OCI-LY7 (cell line): ENCODE data around the gene IQSEC1. TPM values are rescaled to one million over a fixed set of nuclear protein-coding genes. Genes with fewer than 3 reads are reported as not detected.

Experiments used
- BruUV-seq: library from RNA; stranded (reverse); fragments of 400-500 nt; replicated peaks from 2 replicates; lab custom pipeline; 2021; lab: Mats Ljungman, UMichigan
- CTCF ChIA-PET: fragments of 300-600 bp; sonication (Branson Sonifier 250); formaldehyde crosslinking; loops from one replicate; lab custom pipeline; 2022; ENCODE audit warnings: antibody characterized with exemption; ENCODE audit not compliant: unreplicated experiment; lab: Charles Lee
- POLR2A ChIA-PET: fragments of 300-600 bp; sonication (Branson Sonifier 250); formaldehyde crosslinking; loops from one replicate; lab custom pipeline; 2022; ENCODE audit warnings: antibody characterized with exemption; lab: Charles Lee
- DNase-seq: peaks from one replicate; pipeline ENCODE4 v3.0.0-alpha.2; 2015; ENCODE audit warnings: low spot score
- H2AFZ ChIP-seq: fragments of 200-600 bp; sonication (generic), shearing (Covaris generic); 2 replicates; pipeline ENCODE4 v1.6.1; 2014; ENCODE audit warnings: mild to moderate bottlenecking, antibody characterized with exemption, low read length, moderate library complexity
- H3K27ac ChIP-seq: fragments of 200-600 bp; sonication (generic); 2 replicates; pipeline ENCODE4 v1.5.1; 2014; ENCODE audit warnings: mixed run types, low read depth, mild to moderate bottlenecking, moderate library complexity, low read length, inconsistent platforms; ENCODE audit not compliant: poor library complexity, severe bottlenecking
- H3K36me3 ChIP-seq: fragments of 200-600 bp; sonication (generic); 2 replicates; pipeline ENCODE4 v1.6.1; 2014; ENCODE audit warnings: mild to moderate bottlenecking, antibody characterized with exemption, low read length, moderate library complexity, mixed read lengths; ENCODE audit not compliant: insufficient read depth
- H3K4me1 ChIP-seq: fragments of 200-600 bp; sonication (generic); 2 replicates; pipeline ENCODE4 v1.5.1; 2014; ENCODE audit warnings: mild to moderate bottlenecking, low read length; ENCODE audit not compliant: insufficient read depth, poor library complexity, severe bottlenecking
- H3K4me2 ChIP-seq: fragments of 200-600 bp; sonication (generic); 2 replicates; pipeline ENCODE4 v1.6.1; 2014; ENCODE audit warnings: mild to moderate bottlenecking, low read length
- H3K4me3 ChIP-seq: fragments of 200-600 bp; sonication (generic); 2 replicates; pipeline ENCODE4 v1.5.1; 2014; ENCODE audit warnings: mild to moderate bottlenecking, low read depth, low read length; ENCODE audit not compliant: poor library complexity, severe bottlenecking
- H3K79me2 ChIP-seq: fragments of 200-600 bp; sonication (generic); 2 replicates; pipeline ENCODE4 v1.6.1; 2016; ENCODE audit warnings: low read depth, mild to moderate bottlenecking, low read length, moderate library complexity, mixed read lengths; ENCODE audit not compliant: insufficient read depth
- H3K9me2 ChIP-seq: fragments of 200-600 bp; sonication (generic); 2 replicates; pipeline ENCODE4 v1.6.1; 2016; ENCODE audit warnings: mild to moderate bottlenecking, low read length, mixed read lengths; ENCODE audit not compliant: insufficient read depth
- H3K9me3 ChIP-seq: fragments of 200-600 bp; sonication (generic); 2 replicates; pipeline ENCODE4 v1.6.1; 2014; ENCODE audit warnings: mild to moderate bottlenecking, mixed run types, low read length, mixed read lengths
- H4K20me1 ChIP-seq: fragments of 200-600 bp; sonication (generic); 2 replicates; pipeline ENCODE4 v1.6.1; 2014; ENCODE audit warnings: mild to moderate bottlenecking, antibody characterized with exemption, low read length, moderate library complexity, mixed read lengths; ENCODE audit not compliant: insufficient read depth
- EZH2phosphoT487 ChIP-seq: fragments of 200-600 bp; sonication (generic); IDR thresholded peaks from 2 replicates; pipeline ENCODE4 v1.6.1; 2018; ENCODE audit warnings: low read depth, borderline replicate concordance, mild to moderate bottlenecking, mixed run types, antibody characterized with exemption, low read length, moderate library complexity, mixed read lengths
- intact Hi-C: fragments of 100-400 bp; cut with micrococcal nuclease; formaldehyde crosslinking; loops from one replicate; pipeline ENCODE4 v1.10.0; 2022; ENCODE audit not compliant: unreplicated experiment
- total RNA-seq, 2 experiments: library from RNA; depleted of rRNA in 1 of 2; stranded (reverse); fragments of >200 nt in 1 of 2; shearing (Covaris generic) in 1 of 2; gene quantifications; 2 replicates each; pipeline ENCODE4 v1.2.3, GENCODE V29; 2014 to 2022
- TF ChIP-seq, protein P1 (sequence below): fragments of 200-600 bp; sonication (generic); conservative IDR thresholded peaks from 2 replicates; pipeline ENCODE4 v1.5.1; 2014; ENCODE audit warnings: mild to moderate bottlenecking, antibody characterized with exemption, low read length, moderate library complexity, mixed read lengths

Gene IQSEC1
- total RNA-seq, 2 experiments from 2014 or later = 25.2 to 70.1 TPM

GRCh38 chr3:13070391-13071070, 2.7 kb downstream of the IQSEC1 start:
- TF ChIP-seq, protein P1, sequence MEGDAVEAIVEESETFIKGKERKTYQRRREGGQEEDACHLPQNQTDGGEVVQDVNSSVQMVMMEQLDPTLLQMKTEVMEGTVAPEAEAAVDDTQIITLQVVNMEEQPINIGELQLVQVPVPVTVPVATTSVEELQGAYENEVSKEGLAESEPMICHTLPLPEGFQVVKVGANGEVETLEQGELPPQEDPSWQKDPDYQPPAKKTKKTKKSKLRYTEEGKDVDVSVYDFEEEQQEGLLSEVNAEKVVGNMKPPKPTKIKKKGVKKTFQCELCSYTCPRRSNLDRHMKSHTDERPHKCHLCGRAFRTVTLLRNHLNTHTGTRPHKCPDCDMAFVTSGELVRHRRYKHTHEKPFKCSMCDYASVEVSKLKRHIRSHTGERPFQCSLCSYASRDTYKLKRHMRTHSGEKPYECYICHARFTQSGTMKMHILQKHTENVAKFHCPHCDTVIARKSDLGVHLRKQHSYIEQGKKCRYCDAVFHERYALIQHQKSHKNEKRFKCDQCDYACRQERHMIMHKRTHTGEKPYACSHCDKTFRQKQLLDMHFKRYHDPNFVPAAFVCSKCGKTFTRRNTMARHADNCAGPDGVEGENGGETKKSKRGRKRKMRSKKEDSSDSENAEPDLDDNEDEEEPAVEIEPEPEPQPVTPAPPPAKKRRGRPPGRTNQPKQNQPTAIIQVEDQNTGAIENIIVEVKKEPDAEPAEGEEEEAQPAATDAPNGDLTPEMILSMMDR = no peak
- no peak for TF ChIP-seq EZH2phosphoT487
- Histone ChIP-seq H2AFZ (no peak overlapping the region), H4K20me1 (no peaks in the 10 kb centered on the region), H3K4me1 (peaks cover 84% of the 10 kb centered on the region), H3K4me3 (peak overlapping the region; percentile 77), H3K36me3 (peaks cover 16% of the 10 kb centered on the region; the same call in 1 of the 2 replicates), H3K9me2 (no peaks in the 10 kb centered on the region), H3K9me3 (no peaks in the 10 kb centered on the region), H3K79me2 (peaks cover 65% of the 10 kb centered on the region), H3K4me2 (peak overlapping the region; percentile 85), H3K27ac (peak overlapping the region; percentile 78)
- CTCF ChIA-PET = interaction anchor here (0.6 kb wide), 1 partner anchor 12 kb away, joined by 3 read pairs; no protein-coding TSS in a partner anchor
- intact Hi-C loops = no loop called here
- no peak for DNase-seq
- POLR2A ChIA-PET = interaction anchor here (0.7 to 4.0 kb wide), 13 partner anchors 10 to 357 kb away, joined by 3 to 34 read pairs (median 5); no protein-coding TSS in a partner anchor
- BruUV-seq = TSS peak; percentile 51

DNA sequence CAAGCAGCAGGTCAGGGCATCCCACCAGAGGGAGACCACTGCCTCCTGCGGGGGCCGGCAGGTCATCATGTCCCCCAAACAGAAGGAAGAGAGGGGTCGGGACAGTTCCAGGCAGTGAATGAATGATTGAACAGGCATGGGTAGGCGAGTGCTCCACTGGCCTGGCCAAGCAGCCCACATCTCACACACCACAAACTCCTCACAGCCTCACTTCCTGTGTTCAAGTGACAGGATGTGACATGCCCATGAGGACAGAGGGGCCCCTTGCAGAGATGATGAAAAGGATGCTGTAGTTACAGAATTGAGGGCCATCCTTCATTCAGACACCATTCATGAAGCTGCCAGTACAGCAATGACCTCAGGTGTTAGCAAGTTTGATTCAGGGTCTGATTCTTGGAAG, 3.7 kb downstream of the IQSEC1 start:
- no peaks in the 10 kb centered on the region for H4K20me1 ChIP-seq
- BruUV-seq = no TSS peak
- DNase-seq = peak; percentile 85
- peaks cover 74% of the 10 kb centered on the region for H3K79me2 ChIP-seq
- CTCF ChIA-PET = no interaction called here
- H3K9me2 ChIP-seq = no peaks in the 10 kb centered on the region
- peak overlapping the region; percentile 78 for H3K27ac ChIP-seq
- H3K4me3 ChIP-seq = peak overlapping the region; percentile 77
- peaks cover 16% of the 10 kb centered on the region; the same call in 1 of the 2 replicates for H3K36me3 ChIP-seq
- peaks cover 78% of the 10 kb centered on the region for H3K4me1 ChIP-seq
- intact Hi-C loops = no loop called here
- POLR2A ChIA-PET = interaction anchor here (0.6 to 4.0 kb wide), 9 partner anchors 11 to 754 kb away, joined by 3 to 34 read pairs (median 6); no protein-coding TSS in a partner anchor
- peak overlapping the region; percentile 85 for H3K4me2 ChIP-seq
- H3K9me3 ChIP-seq = no peaks in the 10 kb centered on the region
- H2AFZ ChIP-seq = no peak overlapping the region
- no peak for TF ChIP-seq EZH2phosphoT487
- TF ChIP-seq, protein P1 = no peak
